AG09309 (cell line): ENCODE data around the gene CTNND2.

Experiments used
- DNase-seq: peaks from one replicate; pipeline ENCODE4 v3.0.0-alpha.2; 2010; ENCODE audit warnings: low read depth
- H3K4me3 ChIP-seq: 2 replicates; pipeline ENCODE4 v1.5.1; 2011; ENCODE audit warnings: mild to moderate bottlenecking, low read depth, low read length, moderate library complexity; ENCODE audit not compliant: control insufficient read depth
- CTCF ChIP-seq: IDR thresholded peaks from 2 replicates; pipeline ENCODE4 v1.5.1; 2011; ENCODE audit warnings: mild to moderate bottlenecking, low read depth, low read length, inconsistent platforms; ENCODE audit not compliant: insufficient read depth, control insufficient read depth; ENCODE audit errors: missing control alignments

The CTNND2 gene

DNA sequence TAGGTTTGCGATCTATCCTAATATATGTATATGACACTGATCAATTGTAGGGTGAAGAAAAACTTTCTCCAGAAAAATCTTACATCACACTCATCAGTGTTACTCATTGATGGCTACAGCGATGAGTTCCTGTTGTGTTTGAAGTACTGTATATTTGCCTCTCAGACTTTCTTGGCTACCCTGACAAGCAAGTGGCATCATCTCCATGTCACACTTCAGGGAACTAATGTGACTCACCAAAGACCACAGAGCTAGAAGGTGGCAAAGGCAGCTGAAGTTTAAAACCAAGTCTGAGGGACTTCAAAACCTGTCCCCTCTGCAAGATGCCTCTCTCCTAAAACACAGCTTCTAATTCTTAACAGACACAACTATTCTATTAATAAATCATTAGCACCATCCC is 451.4 kb downstream of the CTNND2 start:
- TF ChIP-seq CTCF: no peak
- H3K4me3 ChIP-seq: no peak overlapping the region
- DNase-seq: no peak

DNA sequence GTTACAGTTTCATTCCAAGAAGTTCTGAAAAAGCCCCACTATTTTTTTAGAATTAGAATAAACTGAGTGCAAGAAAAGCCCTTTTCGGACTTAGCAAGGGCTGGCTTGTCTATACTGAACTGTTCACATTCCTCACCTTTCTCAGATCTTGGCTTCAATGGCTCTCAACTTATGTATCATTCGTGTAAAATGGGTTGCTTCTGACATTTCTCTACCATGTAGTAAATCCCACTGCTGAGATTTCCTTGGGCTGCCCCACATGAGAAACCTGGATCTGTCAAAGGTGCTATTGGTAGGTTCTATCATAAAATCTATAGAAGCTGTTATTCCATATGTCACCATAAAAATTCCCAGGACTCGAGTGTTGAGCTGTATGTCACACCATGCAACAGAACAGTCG is 454.3 kb downstream of the CTNND2 start:
- TF ChIP-seq CTCF: no peak
- DNase-seq: no peak

GRCh38 chr5:11449217-11449616 is 455.0 kb downstream of the CTNND2 start:
- DNase-seq: no peak
- no peak for TF ChIP-seq CTCF
- H3K4me3 ChIP-seq: no peak overlapping the region

More for the DNA sequence above, 454.3 kb downstream of the CTNND2 start:
- H3K4me3 ChIP-seq: no peak overlapping the region

GRCh38 chr5:11443831-11444230 is 460.4 kb downstream of the CTNND2 start:
- no peak for TF ChIP-seq CTCF
- no peak for DNase-seq

DNA sequence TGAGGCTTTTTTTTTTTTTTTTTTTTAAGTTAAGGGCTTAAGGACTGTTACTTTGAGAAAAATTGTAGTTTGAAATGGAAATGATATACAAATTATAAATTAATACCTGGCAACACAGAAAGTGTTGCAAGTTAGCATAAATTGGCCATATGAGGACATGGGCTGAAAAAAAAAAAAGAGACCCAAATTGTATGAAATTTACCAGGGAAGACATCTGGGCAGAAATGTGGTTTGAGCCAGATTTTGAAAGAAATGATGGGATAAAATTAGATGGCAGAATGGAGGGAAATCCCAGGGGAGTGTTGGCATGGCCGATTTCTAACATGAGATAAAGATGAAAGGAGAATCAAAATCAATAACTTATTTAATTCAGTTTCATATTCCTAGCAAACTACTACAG is 472.1 kb downstream of the CTNND2 start:
- DNase-seq: no peak
- TF ChIP-seq CTCF: no peak
- no peak overlapping the region for H3K4me3 ChIP-seq

More at GRCh38 chr5:11443831-11444230, 460.4 kb downstream of the CTNND2 start:
- no peak overlapping the region for H3K4me3 ChIP-seq

DNA sequence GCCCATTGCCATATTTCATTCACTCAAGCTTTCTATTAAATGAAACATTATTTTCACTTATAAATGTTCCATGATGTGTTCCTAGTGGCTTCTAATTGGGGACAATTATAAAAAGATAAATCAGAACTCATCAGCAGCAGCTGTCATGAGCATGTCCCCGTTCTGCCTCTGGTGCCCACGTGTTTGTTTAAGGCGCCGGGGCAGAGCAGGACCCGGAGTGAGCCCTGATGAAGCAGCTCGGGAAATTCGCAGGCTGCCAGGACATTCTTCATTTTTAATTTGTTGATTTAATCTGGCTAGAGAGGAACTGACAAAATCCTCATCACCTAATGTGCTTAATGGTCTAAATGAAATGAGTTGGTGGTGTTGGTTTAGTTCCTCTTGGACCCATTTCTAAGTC is 475.0 kb downstream of the CTNND2 start:
- DNase-seq: no peak
- no peak for TF ChIP-seq CTCF
- H3K4me3 ChIP-seq: no peak overlapping the region

DNA sequence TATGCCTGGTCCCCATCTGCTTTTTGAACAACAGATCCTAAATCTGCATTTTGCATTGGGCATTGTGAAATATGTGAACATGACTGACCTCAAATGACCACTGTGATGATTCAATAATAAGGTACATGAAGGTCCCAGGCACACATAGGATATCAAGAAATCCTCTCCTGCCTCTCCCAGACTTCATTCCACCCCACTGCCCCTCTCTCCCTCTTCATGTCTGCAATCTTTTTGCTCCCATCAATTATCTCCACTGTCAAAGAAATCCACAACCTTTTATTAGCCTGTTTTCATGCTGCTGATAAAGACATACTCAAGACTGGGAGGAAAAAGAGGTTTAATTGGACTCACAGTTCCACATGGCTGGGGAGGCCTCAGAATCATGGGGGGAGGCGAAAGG is 476.7 kb downstream of the CTNND2 start:
- no peak for DNase-seq
- no peak for TF ChIP-seq CTCF
- H3K4me3 ChIP-seq: no peak overlapping the region
